ENCODE data around the gene TMEM273.

The TMEM273 gene

DNA sequence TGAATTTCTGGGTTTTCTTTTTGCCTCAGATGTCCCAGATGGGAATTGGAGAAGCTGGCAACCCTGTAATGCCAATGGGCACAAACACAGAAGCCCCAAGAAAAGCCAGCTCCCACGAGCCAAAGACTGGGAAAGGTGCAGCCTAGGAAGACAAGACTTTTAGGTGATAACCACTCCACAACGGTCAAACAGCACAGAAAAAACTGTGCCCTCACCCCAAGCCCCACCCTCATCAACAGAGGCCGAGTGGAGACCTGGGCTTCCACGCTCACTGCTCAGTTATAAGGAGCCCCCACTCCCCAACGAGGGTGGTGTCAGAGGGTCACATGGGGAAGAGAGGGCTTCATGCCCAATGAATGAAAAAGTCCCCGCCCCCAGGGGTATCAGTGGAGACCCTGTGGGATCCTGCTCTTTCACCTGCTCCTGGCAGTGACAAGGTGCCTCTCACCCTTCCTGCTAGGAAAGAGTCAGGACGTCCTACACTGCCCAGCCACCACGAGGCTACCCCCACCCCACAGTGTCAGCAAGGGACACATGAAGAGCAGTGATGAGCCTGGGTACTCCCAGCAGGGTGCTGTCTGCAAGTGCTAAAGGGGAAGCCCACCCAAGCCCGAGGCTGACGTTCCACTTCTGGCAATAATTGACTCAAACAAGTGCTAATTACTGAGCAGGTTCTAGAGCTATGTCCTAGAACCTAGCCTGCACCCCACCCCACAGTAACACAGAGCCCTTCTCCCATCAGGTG lies 8.3 kb downstream of the TMEM273 start:
- no peaks in the 10 kb centered on the region for H3K36me3 ChIP-seq (ENCODE audit: control insufficient read depth in 5 of 5, insufficient read depth in 5 of 5, low read length in 5 of 5)
- no peak overlapping the region for H3K9ac ChIP-seq (ENCODE audit: low read length in 5 of 5)
- peaks cover 2 to 57% (median 20%) of the 10 kb centered on the region in 5 donors for H3K4me1 ChIP-seq (ENCODE audit: control insufficient read depth in 5 of 5, insufficient read depth in 5 of 5, low read length in 5 of 5)
- H3K27me3 ChIP-seq (ENCODE audit: control insufficient read depth in 5 of 5, insufficient read depth in 4 of 5, low read length in 5 of 5), result no peaks in the 10 kb centered on the region
- no peaks in the 10 kb centered on the region for H3K9me3 ChIP-seq (ENCODE audit: control insufficient read depth in 5 of 5, low read length in 5 of 5)
- H3K27ac ChIP-seq (ENCODE audit: low read depth, low read length), result no peak overlapping the region
- H3K4me3 ChIP-seq (ENCODE audit: low read depth in 1 of 5, low read length in 5 of 5), result no peak overlapping the region

DNA sequence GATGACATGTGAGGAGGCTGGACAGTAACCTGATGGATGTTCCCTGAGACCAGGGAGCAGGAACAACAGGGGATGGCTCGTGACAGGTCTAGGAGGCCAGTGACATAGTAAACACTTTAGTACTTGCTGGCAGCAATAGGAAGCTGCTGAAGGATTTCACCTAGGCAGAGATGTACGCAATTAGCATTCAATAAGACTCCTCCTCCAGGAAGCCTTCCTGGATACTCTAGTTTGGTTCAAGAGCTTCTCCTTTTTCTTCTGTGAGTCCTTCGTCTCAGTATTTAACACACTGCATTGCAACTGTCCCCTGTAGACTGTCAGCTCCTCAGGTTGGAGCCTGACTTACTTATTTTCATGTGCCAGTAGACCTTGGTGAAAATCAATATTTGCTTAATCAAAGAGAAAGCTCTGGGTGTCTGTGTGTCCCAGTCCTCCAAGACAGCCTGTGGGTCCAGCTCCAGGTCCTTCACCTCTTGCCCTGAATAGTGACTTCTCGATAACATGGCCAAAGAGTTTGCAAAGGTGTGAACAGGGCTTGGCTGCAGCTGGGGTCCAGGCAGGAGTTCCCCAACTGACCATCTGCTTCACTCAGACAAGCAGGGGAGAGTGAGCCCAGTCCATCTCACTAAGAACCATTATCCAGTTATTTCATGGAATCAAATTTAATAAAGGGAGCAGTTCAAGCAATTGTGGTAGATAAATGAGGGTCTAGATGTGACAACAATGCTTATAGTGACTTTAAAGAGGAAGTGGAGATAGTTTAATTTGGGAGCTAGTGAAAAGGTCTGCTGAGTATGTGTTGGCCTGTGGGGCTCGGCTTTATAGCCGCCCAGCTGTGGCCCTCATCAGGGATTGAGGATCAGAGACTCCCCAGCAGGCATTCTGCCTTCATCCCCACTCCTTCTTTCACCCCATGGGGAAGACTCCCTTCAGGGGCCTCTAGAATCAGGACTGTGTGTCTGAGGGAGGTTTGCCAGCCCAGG lies 9.4 kb downstream of the TMEM273 start:
- no peaks in the 10 kb centered on the region for H3K27me3 ChIP-seq (ENCODE audit: control insufficient read depth in 5 of 5, insufficient read depth in 4 of 5, low read length in 5 of 5)
- no peaks in the 10 kb centered on the region for H3K36me3 ChIP-seq (ENCODE audit: control insufficient read depth in 5 of 5, insufficient read depth in 5 of 5, low read length in 5 of 5)
- H3K4me3 ChIP-seq (ENCODE audit: low read depth in 1 of 5, low read length in 5 of 5), result no peak overlapping the region
- H3K9me3 ChIP-seq (ENCODE audit: control insufficient read depth in 5 of 5, low read length in 5 of 5), result no peaks in the 10 kb centered on the region
- peaks cover 2 to 53% (median 15%) of the 10 kb centered on the region in 5 donors for H3K4me1 ChIP-seq (ENCODE audit: control insufficient read depth in 5 of 5, insufficient read depth in 5 of 5, low read length in 5 of 5)
- H3K27ac ChIP-seq (ENCODE audit: low read depth, low read length), result peak overlapping the region; percentile 79
- H3K9ac ChIP-seq (ENCODE audit: low read length in 5 of 5), result no peak overlapping the region

DNA sequence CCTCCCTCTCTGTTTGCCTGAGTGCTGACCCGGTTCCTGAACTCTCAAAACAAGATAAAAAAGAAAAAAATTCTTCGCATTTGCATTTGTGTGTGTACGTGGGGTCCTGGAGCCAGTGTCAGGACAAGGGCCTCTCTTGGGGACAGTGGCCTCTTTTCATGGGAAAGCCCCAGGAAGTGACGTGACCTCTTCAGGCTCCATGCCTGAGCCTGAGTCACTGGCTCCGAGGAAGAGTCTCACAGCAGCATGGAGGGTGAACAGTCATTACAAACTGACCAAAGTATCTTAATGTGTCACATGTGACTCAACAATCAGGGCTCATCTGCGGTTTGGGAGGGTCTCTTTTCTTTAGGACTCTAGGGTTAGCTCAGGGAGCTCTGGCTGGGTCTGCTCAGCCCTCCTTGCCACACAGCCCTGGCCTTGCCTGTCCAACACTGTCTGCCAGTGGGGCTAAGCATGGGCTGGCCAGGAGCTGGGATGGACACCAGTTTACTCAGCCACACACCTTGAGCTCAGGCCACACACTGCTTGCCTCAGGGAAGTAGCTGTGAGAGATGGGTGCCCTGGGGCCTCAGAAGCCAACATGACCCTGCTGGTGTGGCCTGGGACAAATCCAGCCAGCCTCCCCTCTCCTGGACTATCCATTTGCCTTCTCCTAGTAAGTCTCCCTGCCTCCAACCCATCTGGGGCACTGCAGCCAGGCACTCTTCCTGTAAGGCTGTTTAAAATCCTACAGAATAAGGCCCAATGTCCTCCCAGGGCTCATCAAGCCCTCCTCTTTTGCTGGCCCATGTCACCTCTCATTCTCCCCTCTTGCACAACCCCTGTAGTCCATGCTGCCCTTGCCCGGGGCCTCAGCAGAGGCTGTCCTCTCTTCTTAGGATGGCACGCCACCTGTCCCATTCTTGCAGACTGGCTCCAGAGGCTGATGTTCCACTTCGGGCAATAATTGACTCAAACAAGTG lies 10.5 kb downstream of the TMEM273 start:
- Histone ChIP-seq H3K9ac (ENCODE audit: low read length in 5 of 5) (peak overlapping the region in 2 of 5 donors; percentile 40 to 48), H3K27me3 (ENCODE audit: control insufficient read depth in 5 of 5, insufficient read depth in 4 of 5, low read length in 5 of 5) (no peaks in the 10 kb centered on the region), H3K36me3 (ENCODE audit: control insufficient read depth in 5 of 5, insufficient read depth in 5 of 5, low read length in 5 of 5) (no peaks in the 10 kb centered on the region), H3K4me3 (ENCODE audit: low read depth in 1 of 5, low read length in 5 of 5) (peak overlapping the region in 1 of 5 donors; percentile 16), H3K27ac (ENCODE audit: low read depth, low read length) (peak overlapping the region; percentile 79), H3K9me3 (ENCODE audit: control insufficient read depth in 5 of 5, low read length in 5 of 5) (no peaks in the 10 kb centered on the region), H3K4me1 (ENCODE audit: control insufficient read depth in 5 of 5, insufficient read depth in 5 of 5, low read length in 5 of 5) (peaks cover 2 to 54% (median 15%) of the 10 kb centered on the region in 5 donors)

DNA sequence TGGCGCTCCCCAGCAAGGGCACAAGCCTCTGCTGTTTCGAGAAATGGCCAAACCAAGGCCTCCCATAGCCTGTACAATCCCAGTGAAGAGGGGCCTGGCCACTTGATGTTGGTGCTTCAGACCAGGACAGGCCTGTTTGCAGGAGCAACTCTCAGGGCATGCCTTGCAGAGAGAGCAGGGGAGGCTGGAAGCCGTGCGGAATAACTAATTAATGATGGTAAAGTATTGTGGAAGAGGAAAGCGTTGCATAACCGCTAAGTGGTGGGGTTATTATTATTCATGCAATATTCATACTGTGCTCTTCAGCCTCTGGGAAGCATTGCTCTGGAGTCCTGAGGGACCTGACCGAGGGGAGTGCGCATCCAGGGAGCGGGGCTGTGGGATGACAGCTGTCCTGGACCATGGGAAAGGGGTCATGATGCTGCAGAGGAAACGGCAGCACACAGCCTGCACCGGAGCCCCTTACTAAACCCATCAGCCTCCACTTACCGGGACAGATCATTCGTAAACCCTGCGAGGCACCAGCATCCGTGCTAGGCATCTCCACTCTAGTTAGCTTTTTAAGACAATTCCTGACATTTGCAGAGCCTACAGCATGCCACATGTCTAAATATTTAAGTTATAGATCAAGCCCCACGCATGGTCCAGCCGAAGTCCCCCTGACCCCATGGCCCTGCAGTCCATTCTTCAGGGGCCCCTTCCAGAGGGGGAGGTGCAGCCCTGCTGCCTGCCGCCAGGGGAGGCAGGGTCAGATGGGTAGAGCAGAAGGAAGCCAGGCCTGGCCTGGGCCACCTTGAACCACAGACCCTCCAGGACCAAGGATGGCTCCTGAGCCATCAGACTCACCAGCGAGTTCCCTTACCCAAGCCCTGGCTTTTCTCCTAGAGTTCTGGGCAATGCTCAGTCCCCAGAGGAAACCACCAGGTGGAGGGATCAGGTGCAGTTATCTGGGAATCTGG lies 11.6 kb downstream of the TMEM273 start:
- no peaks in the 10 kb centered on the region for H3K9me3 ChIP-seq (ENCODE audit: control insufficient read depth in 5 of 5, low read length in 5 of 5)
- H3K4me3 ChIP-seq (ENCODE audit: low read depth in 1 of 5, low read length in 5 of 5), result peak overlapping the region in 1 of 5 donors; percentile 16
- H3K9ac ChIP-seq (ENCODE audit: low read length in 5 of 5), result no peak overlapping the region
- H3K27ac ChIP-seq (ENCODE audit: low read depth, low read length), result peak overlapping the region; percentile 55
- peaks cover 2 to 54% (median 21%) of the 10 kb centered on the region in 5 donors for H3K4me1 ChIP-seq (ENCODE audit: control insufficient read depth in 5 of 5, insufficient read depth in 5 of 5, low read length in 5 of 5)
- no peaks in the 10 kb centered on the region for H3K36me3 ChIP-seq (ENCODE audit: control insufficient read depth in 5 of 5, insufficient read depth in 5 of 5, low read length in 5 of 5)
- no peaks in the 10 kb centered on the region for H3K27me3 ChIP-seq (ENCODE audit: control insufficient read depth in 5 of 5, insufficient read depth in 4 of 5, low read length in 5 of 5)

DNA sequence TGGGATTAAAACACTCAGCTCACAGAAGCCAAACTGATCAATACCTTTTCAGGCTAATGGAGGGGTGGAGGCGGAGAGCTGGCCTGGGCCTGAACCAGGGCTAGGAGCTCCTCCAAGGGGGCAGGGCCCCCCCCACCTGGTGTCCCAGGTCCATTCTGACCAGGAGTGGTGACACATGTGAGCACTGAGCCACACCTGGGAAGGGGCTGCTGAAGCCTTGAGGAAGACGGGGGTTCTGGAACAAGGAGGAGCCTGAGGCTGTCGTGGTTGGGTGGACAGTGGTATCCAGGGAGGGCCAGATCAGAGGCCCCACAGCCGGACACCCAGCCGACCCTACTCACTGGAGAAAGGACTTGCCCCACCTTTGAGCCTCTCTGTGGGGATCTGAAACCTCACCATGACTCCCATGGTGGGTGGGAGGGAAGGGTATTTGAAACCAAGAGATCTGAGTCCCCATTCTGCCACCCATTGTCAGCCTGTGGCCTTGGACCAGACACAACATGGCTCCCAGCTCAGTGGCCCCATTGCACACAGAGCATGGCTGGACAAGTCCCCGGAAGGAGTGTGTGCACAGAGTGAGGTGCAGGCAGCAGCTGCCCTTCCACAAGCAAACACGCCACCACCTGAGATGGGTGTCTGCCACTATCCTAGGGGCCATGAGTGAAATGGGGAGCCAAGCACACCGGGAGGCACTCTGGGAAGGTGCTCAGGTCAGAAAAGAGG lies 12.4 kb downstream of the TMEM273 start:
- peaks cover 2 to 56% (median 21%) of the 10 kb centered on the region in 5 donors for H3K4me1 ChIP-seq (ENCODE audit: control insufficient read depth in 5 of 5, insufficient read depth in 5 of 5, low read length in 5 of 5)
- no peaks in the 10 kb centered on the region for H3K9me3 ChIP-seq (ENCODE audit: control insufficient read depth in 5 of 5, low read length in 5 of 5)
- no peaks in the 10 kb centered on the region for H3K27me3 ChIP-seq (ENCODE audit: control insufficient read depth in 5 of 5, insufficient read depth in 4 of 5, low read length in 5 of 5)
- no peak overlapping the region for H3K4me3 ChIP-seq (ENCODE audit: low read depth in 1 of 5, low read length in 5 of 5)
- no peak overlapping the region for H3K27ac ChIP-seq (ENCODE audit: low read depth, low read length)
- no peak overlapping the region for H3K9ac ChIP-seq (ENCODE audit: low read length in 5 of 5)
- no peaks in the 10 kb centered on the region for H3K36me3 ChIP-seq (ENCODE audit: control insufficient read depth in 5 of 5, insufficient read depth in 5 of 5, low read length in 5 of 5)

DNA sequence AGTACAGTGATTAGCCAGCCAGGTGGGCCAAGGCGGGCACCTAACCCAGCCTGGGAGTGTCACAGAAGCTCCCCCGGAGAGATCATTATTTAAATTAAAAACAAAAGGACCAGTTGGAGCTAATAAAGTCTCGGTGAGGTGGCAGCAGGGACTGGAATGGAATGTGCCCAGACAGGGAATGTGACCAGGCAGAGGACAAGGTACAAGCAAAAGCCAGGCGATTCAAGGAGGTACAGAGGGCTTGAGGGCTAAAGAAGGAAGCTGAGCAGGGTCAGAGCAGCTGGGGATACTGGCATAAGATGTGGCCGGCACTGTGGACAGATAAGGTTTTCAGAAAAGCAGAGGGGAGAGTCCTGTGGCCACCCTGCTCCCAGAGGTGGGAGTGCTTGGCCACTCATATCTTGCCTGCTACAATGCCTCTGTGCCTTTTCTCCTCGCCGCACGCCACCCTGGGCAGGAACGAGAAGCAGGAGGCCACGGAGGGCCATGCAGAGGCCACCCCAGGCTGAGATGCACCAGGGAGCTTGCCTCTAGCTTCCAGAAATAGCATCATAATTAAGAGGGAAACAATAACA lies 13.2 kb downstream of the TMEM273 start:
- Histone ChIP-seq H3K27ac (ENCODE audit: low read depth, low read length) (no peak overlapping the region), H3K9ac (ENCODE audit: low read length in 5 of 5) (no peak overlapping the region), H3K4me3 (ENCODE audit: low read depth in 1 of 5, low read length in 5 of 5) (no peak overlapping the region), H3K36me3 (ENCODE audit: control insufficient read depth in 5 of 5, insufficient read depth in 5 of 5, low read length in 5 of 5) (no peaks in the 10 kb centered on the region), H3K27me3 (ENCODE audit: control insufficient read depth in 5 of 5, insufficient read depth in 4 of 5, low read length in 5 of 5) (no peaks in the 10 kb centered on the region), H3K4me1 (ENCODE audit: control insufficient read depth in 5 of 5, insufficient read depth in 5 of 5, low read length in 5 of 5) (peaks cover 2 to 57% (median 21%) of the 10 kb centered on the region in 5 donors), H3K9me3 (ENCODE audit: control insufficient read depth in 5 of 5, low read length in 5 of 5) (no peaks in the 10 kb centered on the region)

DNA sequence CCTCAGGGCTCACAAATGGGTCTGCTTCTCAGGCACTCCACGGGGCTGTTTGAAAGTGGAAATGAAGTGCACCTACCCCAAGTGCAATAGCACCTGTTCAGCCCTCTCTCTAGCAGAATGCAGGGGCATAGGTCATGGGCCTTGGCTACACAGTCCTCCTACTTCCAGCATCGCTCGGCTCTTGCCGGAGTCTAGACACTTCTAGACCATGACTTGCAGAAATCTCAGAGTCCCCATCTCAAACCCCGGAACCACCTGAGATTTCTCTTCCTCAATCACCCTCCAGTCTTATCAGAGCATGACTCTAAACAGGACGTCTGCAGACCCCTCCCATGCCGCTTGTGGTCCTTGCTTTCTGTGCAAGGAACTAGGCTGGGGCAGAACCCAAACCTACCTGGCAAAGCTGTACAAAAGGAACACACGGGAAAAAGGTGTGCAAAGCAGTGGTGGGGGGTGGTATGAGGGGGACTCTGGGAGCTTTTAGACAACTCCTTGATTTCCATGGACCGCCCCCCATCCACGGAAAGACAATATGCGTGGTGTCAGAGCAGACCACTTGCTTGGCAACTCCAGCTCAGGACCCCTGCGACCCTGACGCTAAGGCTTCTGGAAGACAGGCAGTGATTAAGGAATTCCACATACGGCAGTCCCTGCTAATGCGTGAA lies 13.8 kb downstream of the TMEM273 start:
- no peaks in the 10 kb centered on the region for H3K27me3 ChIP-seq (ENCODE audit: control insufficient read depth in 5 of 5, insufficient read depth in 4 of 5, low read length in 5 of 5)
- peaks cover 2 to 57% (median 21%) of the 10 kb centered on the region in 5 donors for H3K4me1 ChIP-seq (ENCODE audit: control insufficient read depth in 5 of 5, insufficient read depth in 5 of 5, low read length in 5 of 5)
- H3K4me3 ChIP-seq (ENCODE audit: low read depth in 1 of 5, low read length in 5 of 5), result no peak overlapping the region
- H3K9me3 ChIP-seq (ENCODE audit: control insufficient read depth in 5 of 5, low read length in 5 of 5), result no peaks in the 10 kb centered on the region
- no peak overlapping the region for H3K9ac ChIP-seq (ENCODE audit: low read length in 5 of 5)
- no peaks in the 10 kb centered on the region for H3K36me3 ChIP-seq (ENCODE audit: control insufficient read depth in 5 of 5, insufficient read depth in 5 of 5, low read length in 5 of 5)
- H3K27ac ChIP-seq (ENCODE audit: low read depth, low read length), result no peak overlapping the region

DNA sequence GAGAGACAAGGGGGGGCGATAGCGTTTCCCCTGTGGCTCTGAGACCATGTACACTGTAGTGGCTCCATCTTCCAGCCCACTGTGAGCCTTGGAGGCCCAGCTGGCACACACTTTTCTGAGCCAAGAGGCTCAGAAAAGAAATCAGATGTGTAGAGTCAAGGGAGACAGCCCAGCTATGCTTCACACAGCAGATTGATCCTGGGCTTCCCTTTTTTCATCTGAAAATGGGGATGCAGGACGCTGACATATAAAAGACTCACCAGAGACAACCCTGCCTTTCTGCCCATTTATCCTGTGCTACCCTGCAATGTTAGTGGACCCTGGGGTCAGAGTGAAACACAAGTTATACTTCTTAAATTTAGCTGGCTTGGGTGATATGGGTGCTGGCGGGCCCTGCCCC lies 14.3 kb downstream of the TMEM273 start:
- Histone ChIP-seq H3K9me3 (ENCODE audit: control insufficient read depth in 5 of 5, low read length in 5 of 5) (no peaks in the 10 kb centered on the region), H3K27me3 (ENCODE audit: control insufficient read depth in 5 of 5, insufficient read depth in 4 of 5, low read length in 5 of 5) (no peaks in the 10 kb centered on the region), H3K36me3 (ENCODE audit: control insufficient read depth in 5 of 5, insufficient read depth in 5 of 5, low read length in 5 of 5) (no peaks in the 10 kb centered on the region), H3K4me1 (ENCODE audit: control insufficient read depth in 5 of 5, insufficient read depth in 5 of 5, low read length in 5 of 5) (peaks cover 2 to 52% (median 21%) of the 10 kb centered on the region in 5 donors), H3K4me3 (ENCODE audit: low read depth in 1 of 5, low read length in 5 of 5) (no peak overlapping the region), H3K9ac (ENCODE audit: low read length in 5 of 5) (no peak overlapping the region), H3K27ac (ENCODE audit: low read depth, low read length) (no peak overlapping the region)
